ENCODE data around the gene ATP8B3.

The ATP8B3 gene

GRCh38 chr19:1851654-1852580 is 39.8 kb upstream of the ATP8B3 start:
- DNase-seq (ENCODE audit: low read depth in 2 of 3, low spot score in 1 of 3) = no peak

GRCh38 chr19:1850809-1851653 is 39.0 kb upstream of the ATP8B3 start:
- no peak for DNase-seq (ENCODE audit: low read depth in 2 of 3, low spot score in 1 of 3)

GRCh38 chr19:1849886-1850398 is 37.9 kb upstream of the ATP8B3 start:
- no peak for DNase-seq (ENCODE audit: low read depth in 2 of 3, low spot score in 1 of 3)

- no peak for DNase-seq (ENCODE audit: low read depth in 2 of 3, low spot score in 1 of 3)
Observed at GRCh38 chr19:1849132-1849474, 37.0 kb upstream of the ATP8B3 start.

GRCh38 chr19:1848399-1849131 is 36.5 kb upstream of the ATP8B3 start, which contains the start of gene REXO1:
REXO1 (minus strand) TSS chr19:1848483; CDS start chr19:1848358, 125 bp downstream.
- peak; percentile 95 to 99 (median 95) for DNase-seq (ENCODE audit: low read depth in 2 of 3, low spot score in 1 of 3)

- DNase-seq (ENCODE audit: low read depth in 2 of 3, low spot score in 1 of 3) = no peak
Observed at GRCh38 chr19:1847684-1848398, 35.8 kb upstream of the ATP8B3 start.

- no peak for DNase-seq (ENCODE audit: low read depth in 2 of 3, low spot score in 1 of 3)
Observed at GRCh38 chr19:1847348-1847683, 35.2 kb upstream of the ATP8B3 start.

GRCh38 chr19:1846517-1847204 is 34.6 kb upstream of the ATP8B3 start:
- DNase-seq (ENCODE audit: low read depth in 2 of 3, low spot score in 1 of 3) = no peak

- no peak for DNase-seq (ENCODE audit: low read depth in 2 of 3, low spot score in 1 of 3)
Observed at GRCh38 chr19:1845642-1846041, 33.6 kb upstream of the ATP8B3 start.

- DNase-seq (ENCODE audit: low read depth in 2 of 3, low spot score in 1 of 3) = no peak
Observed at GRCh38 chr19:1845125-1845515, 33.0 kb upstream of the ATP8B3 start.

- DNase-seq (ENCODE audit: low read depth in 2 of 3, low spot score in 1 of 3) = no peak
Observed at GRCh38 chr19:1844513-1845124, 32.5 kb upstream of the ATP8B3 start.

- no peak for DNase-seq (ENCODE audit: low read depth in 2 of 3, low spot score in 1 of 3)
Observed at GRCh38 chr19:1843646-1844394, 31.7 kb upstream of the ATP8B3 start.

GRCh38 chr19:1843116-1843515 is 31.0 kb upstream of the ATP8B3 start:
- no peak for DNase-seq (ENCODE audit: low read depth in 2 of 3, low spot score in 1 of 3)

GRCh38 chr19:1841209-1841924 is 29.3 kb upstream of the ATP8B3 start:
- DNase-seq (ENCODE audit: low read depth in 2 of 3, low spot score in 1 of 3) = no peak

- no peak for DNase-seq (ENCODE audit: low read depth in 2 of 3, low spot score in 1 of 3)
Observed at GRCh38 chr19:1840541-1841115, 28.6 kb upstream of the ATP8B3 start.

GRCh38 chr19:1839658-1840540 is 27.8 kb upstream of the ATP8B3 start:
- DNase-seq (ENCODE audit: low read depth in 2 of 3, low spot score in 1 of 3) = no peak

GRCh38 chr19:1837625-1838105 is 25.6 kb upstream of the ATP8B3 start:
- DNase-seq (ENCODE audit: low read depth in 2 of 3, low spot score in 1 of 3) = no peak
